ENCODE measurements around the gene DENND2D. TPM values are rescaled to one million over a fixed set of nuclear protein-coding genes. Genes with fewer than 3 reads are reported as not detected.

DENND2D gene
- total and polyA plus RNA-seq, 9 of the 15 experiments (the other 6 are each of a cell fraction or from before 2014, with no cell fraction given): 0.08 to 0.44 (median 0.13) TPM; not detected in 6

- TF ChIP-seq BRCA1 (IDR thresholded peaks at IDR 0.05) (no peak), BRCA1 (CRISPR knock-in tag; IDR thresholded peaks at IDR 0.05) (no peak), ZNF644 (tag; IDR thresholded peaks at IDR 0.05; ENCODE audit: low read depth) (no peak), HES1 (IDR thresholded peaks at IDR 0.05; ENCODE audit: low read depth) (no peak), ARID2 (IDR thresholded peaks at IDR 0.05) (no peak)
- TF ChIP-seq, protein P1, sequence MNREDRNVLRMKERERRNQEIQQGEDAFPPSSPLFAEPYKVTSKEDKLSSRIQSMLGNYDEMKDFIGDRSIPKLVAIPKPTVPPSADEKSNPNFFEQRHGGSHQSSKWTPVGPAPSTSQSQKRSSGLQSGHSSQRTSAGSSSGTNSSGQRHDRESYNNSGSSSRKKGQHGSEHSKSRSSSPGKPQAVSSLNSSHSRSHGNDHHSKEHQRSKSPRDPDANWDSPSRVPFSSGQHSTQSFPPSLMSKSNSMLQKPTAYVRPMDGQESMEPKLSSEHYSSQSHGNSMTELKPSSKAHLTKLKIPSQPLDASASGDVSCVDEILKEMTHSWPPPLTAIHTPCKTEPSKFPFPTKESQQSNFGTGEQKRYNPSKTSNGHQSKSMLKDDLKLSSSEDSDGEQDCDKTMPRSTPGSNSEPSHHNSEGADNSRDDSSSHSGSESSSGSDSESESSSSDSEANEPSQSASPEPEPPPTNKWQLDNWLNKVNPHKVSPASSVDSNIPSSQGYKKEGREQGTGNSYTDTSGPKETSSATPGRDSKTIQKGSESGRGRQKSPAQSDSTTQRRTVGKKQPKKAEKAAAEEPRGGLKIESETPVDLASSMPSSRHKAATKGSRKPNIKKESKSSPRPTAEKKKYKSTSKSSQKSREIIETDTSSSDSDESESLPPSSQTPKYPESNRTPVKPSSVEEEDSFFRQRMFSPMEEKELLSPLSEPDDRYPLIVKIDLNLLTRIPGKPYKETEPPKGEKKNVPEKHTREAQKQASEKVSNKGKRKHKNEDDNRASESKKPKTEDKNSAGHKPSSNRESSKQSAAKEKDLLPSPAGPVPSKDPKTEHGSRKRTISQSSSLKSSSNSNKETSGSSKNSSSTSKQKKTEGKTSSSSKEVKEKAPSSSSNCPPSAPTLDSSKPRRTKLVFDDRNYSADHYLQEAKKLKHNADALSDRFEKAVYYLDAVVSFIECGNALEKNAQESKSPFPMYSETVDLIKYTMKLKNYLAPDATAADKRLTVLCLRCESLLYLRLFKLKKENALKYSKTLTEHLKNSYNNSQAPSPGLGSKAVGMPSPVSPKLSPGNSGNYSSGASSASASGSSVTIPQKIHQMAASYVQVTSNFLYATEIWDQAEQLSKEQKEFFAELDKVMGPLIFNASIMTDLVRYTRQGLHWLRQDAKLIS (CRISPR knock-in tag; IDR thresholded peaks at IDR 0.05): no peak
Observed at GRCh38 chr1:111221276-111221632, 20.8 kb upstream of the DENND2D start (continued).

- 5% methylated on average over 6 of the region's 6 CpGs for WGBS (ENCODE audit: insufficient coverage, low coverage, missing lambda C conversion rate)
- in situ Hi-C loops (cut with MboI) (loop anchor here (5.0 to 10.0 kb wide), 2 partner anchors 174 to 547 kb away; no protein-coding TSS in a partner anchor), intact Hi-C loops (cut with micrococcal nuclease) (loop anchor here (5.0 kb wide), 2 partner anchors 127 to 217 kb away; no protein-coding TSS in a partner anchor)
- no peak overlapping the region for H3K4me2 ChIP-seq (ENCODE audit: insufficient read depth, low read length)
- ATAC-seq (no peak), FAIRE-seq (no peak), DNase-seq (ENCODE audit: extremely low read depth in 1 of 4, low spot score in 3 of 4) (no peak)
- H4K20me1 ChIP-seq (replicated peaks; ENCODE audit: control insufficient read depth, insufficient read depth, low read length): no peaks in the 10 kb centered on the region; the same call in 1 of the 2 replicates
- no peaks in the 10 kb centered on the region for H3K9me1 ChIP-seq (ENCODE audit: control insufficient read depth, insufficient read depth, low read length)
- no peaks in the 10 kb centered on the region for H3K36me3 ChIP-seq (ENCODE audit: control insufficient read depth, insufficient read depth, low read length)
- no peak overlapping the region for H3K9ac ChIP-seq (ENCODE audit: insufficient read depth in 1 of 2, low read depth in 2 of 2, low read length in 2 of 2)
- ChIA-PET POLR2A (no interaction called here), CTCF (ENCODE audit: low intra/inter-chr PET ratio) (no interaction called here)
- no TSS peak for BruUV-seq (replicated peaks)
- H3K4me1 ChIP-seq (replicated peaks in 1 of 2; ENCODE audit: control insufficient read depth in 2 of 2, insufficient read depth in 2 of 2, low read length in 2 of 2): peaks cover 0 to 10% of the 10 kb centered on the region in 2 experiments; a peak in 3 of 5 replicates
- peaks cover 0 to 10% of the 10 kb centered on the region in 2 experiments; a peak in 2 of 5 replicates for H3K27me3 ChIP-seq (ENCODE audit: control insufficient read depth in 2 of 2, insufficient read depth in 2 of 2, low read length in 2 of 2)
- no peak overlapping the region for H2AFZ ChIP-seq (ENCODE audit: low read depth, low read length)
- H3K4me3 ChIP-seq: no peak overlapping the region
- no peaks in the 10 kb centered on the region for H3K79me2 ChIP-seq (ENCODE audit: control insufficient read depth, insufficient read depth, low read length)
- no peaks in the 10 kb centered on the region for H3K9me3 ChIP-seq (replicated peaks; ENCODE audit: control insufficient read depth, insufficient read depth, low read depth, low read length)
- H3K27ac ChIP-seq (ENCODE audit: extremely low read depth, low read depth, low read length): no peak overlapping the region
- TF ChIP-seq, protein P2, sequence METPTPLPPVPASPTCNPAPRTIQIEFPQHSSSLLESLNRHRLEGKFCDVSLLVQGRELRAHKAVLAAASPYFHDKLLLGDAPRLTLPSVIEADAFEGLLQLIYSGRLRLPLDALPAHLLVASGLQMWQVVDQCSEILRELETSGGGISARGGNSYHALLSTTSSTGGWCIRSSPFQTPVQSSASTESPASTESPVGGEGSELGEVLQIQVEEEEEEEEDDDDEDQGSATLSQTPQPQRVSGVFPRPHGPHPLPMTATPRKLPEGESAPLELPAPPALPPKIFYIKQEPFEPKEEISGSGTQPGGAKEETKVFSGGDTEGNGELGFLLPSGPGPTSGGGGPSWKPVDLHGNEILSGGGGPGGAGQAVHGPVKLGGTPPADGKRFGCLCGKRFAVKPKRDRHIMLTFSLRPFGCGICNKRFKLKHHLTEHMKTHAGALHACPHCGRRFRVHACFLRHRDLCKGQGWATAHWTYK (CRISPR knock-in tag; IDR thresholded peaks at IDR 0.05): no peak
- TF ChIP-seq PBX2 (CRISPR knock-in tag; IDR thresholded peaks at IDR 0.05; ENCODE audit: low read depth) (no peak), PBX2 (tag; conservative IDR thresholded peaks at IDR 0.05; ENCODE audit: low read depth) (no peak), ZNF57 (CRISPR knock-in tag; IDR thresholded peaks at IDR 0.05) (no peak)
Observed at GRCh38 chr1:111220302-111220890, 19.9 kb upstream of the DENND2D start.

All from K562 (cell line).